ENCODE data around the gene PTPRG.

GRCh38 chr3:61715886-61716527 lies 154.6 kb downstream of the PTPRG start:
- TF ChIP-seq POLR2A (IDR thresholded peaks at IDR 0.05): no peak
- TF ChIP-seq, protein P1, sequence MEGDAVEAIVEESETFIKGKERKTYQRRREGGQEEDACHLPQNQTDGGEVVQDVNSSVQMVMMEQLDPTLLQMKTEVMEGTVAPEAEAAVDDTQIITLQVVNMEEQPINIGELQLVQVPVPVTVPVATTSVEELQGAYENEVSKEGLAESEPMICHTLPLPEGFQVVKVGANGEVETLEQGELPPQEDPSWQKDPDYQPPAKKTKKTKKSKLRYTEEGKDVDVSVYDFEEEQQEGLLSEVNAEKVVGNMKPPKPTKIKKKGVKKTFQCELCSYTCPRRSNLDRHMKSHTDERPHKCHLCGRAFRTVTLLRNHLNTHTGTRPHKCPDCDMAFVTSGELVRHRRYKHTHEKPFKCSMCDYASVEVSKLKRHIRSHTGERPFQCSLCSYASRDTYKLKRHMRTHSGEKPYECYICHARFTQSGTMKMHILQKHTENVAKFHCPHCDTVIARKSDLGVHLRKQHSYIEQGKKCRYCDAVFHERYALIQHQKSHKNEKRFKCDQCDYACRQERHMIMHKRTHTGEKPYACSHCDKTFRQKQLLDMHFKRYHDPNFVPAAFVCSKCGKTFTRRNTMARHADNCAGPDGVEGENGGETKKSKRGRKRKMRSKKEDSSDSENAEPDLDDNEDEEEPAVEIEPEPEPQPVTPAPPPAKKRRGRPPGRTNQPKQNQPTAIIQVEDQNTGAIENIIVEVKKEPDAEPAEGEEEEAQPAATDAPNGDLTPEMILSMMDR (IDR thresholded peaks at IDR 0.05): no peak

Data from body of pancreas (tissue), 4 donors.